Activated CD8-positive, alpha-beta memory T cell treated with anti-CD3 and anti-CD28 coated beads for 24 hours (primary cell): ENCODE results near the gene HPN.

Experiments used
- DNase-seq: peaks from one replicate; pipeline ENCODE4 v3.0.0-alpha.2; 2020

The HPN gene

DNA sequence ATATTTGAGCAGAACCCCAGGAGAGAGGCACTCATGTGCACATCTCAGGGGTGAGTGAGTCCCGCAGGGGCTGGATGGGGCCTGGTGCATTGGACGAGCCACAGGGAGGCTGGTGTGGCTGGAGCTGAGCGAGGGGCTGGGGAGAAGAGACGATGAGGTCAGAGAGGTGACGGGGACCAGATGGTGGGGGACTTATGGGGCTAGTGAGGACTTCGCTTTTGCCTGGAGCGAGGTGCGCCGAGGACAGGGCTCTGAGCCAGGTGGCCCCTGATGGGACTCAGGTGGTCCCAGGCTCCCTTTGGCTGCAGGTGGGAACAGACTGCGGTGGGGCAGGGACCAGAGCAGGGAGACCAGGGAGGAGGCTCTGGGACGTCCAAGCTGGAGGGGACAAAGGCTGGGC lies 67.2 kb downstream of the HPN start:
- DNase-seq: no peak

DNA sequence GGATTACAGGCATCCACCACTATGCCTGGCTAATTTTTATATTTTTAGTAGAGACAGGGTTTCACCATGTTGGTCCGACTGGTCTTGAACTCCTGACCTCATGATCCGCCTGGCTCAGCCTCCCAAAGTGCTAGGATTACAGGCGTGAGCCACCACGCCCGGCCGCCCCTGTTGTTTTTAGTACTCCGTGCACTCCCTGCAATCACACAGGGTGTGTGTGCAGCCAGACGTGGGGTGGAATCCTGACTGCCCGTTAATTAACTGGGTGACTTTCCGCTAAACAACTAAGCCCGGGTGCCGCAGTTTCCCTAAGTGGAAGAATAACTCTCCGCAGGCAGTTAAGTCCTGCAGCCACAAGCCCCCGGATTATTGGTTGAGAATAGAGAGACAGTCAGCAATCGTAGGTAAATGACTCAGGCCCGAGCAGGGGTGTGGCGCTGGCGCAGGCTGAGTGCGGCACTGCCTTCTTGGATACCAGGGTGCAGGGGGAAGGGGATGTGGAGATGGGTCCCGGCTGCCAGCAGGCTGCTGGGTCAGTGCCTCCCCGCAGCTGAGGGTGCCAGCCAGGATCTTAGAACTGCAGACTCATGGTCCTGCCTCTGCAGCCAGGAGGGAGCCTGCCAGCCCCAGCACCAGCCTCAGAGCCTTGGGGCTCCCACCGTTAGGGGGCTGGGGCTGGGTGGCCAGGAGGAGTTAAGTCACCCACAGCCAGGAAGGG lies 68.0 kb downstream of the HPN start:
- DNase-seq: no peak

DNA sequence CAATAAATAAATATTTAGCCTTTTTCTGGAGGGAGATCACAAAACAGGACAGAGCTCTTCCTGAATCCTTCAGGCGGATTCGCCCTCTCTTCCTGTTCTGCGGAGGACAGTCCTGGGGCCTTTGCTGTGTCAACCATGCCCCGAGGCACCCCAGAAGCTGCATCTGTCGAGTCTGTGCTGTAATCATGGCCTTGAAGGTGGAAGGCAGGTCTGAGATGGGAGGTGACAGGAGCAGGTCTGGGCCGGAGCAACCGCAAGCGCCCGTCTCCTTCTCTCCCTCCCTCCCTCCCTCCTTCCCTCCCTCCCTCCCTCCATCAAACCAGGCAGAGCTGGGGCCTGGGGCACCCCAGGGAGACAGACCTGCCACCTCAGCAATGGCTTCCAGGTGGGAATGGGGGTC lies 69.5 kb downstream of the HPN start:
- DNase-seq: no peak

DNA sequence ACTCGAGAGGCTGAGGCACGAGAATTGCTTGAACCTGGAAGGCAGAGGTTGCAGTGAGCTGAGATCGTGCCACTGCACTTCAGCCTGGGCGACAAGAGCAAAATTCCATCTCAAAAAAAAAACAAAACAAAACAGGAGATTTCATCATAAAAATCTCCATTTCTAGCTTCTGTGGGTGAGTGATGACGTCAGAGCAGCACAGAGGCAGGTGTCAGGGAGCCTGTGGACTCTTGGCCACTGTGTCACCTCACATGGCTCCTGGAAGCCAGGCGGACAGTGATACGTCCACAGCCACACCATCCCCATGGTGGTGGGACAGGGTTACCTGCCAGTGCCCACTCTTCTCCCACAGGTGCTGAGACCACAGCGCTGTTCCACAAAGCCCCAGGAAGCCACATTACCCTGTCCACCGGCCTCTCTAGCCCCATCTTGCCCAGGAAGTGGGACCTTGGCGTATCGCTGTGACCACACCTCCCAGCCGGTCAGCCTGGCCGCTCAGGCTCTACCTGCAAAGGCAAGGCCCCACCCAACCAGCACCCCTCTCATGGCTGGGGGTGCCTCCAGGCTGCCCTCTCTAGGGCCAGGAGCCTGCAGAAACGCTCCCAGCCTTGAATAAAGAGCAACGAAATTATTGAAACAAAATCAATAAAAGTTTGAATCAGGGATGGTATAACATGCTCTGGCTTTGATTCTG lies 71.6 kb downstream of the HPN start:
- DNase-seq: no peak

DNA sequence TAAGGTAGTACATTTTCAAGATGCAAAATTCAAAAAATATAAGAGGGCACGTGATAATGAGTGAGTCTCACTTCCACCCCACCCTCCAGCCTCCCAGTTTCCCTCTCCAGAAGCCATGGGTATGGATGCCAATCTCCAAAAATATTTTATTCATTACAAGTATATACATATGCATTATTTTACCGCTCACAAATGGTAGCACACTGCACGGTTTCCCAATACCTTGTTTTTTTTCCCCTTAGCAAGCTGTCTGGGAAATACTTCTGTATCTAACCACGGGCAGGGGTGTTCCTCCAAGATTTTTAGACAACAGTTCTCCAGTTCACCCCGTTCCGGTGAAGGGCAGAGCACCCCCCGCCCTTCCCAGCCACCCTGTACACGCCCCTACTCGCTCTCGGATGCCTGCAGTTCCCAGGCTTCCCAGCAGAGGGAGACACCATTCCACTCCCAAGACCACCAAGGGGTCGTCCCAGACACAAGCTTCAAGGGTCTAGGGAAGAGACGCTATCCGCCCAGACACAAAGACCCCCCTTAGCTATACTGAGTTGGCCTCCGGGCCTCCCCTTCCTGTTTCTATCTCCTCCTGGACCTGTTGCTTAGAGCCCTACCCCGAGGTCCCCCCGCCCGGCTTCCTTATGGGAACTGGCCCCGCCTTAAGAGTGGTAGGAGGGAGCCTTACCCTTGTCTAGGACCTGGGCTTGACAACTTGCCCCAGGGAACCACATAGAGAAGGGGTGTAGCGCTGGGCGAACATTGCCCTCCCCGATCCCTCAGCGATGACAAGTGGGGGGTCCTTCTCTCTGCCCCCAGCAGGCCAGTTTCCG lies 73.0 kb downstream of the HPN start:
- peak; percentile 92 for DNase-seq

DNA sequence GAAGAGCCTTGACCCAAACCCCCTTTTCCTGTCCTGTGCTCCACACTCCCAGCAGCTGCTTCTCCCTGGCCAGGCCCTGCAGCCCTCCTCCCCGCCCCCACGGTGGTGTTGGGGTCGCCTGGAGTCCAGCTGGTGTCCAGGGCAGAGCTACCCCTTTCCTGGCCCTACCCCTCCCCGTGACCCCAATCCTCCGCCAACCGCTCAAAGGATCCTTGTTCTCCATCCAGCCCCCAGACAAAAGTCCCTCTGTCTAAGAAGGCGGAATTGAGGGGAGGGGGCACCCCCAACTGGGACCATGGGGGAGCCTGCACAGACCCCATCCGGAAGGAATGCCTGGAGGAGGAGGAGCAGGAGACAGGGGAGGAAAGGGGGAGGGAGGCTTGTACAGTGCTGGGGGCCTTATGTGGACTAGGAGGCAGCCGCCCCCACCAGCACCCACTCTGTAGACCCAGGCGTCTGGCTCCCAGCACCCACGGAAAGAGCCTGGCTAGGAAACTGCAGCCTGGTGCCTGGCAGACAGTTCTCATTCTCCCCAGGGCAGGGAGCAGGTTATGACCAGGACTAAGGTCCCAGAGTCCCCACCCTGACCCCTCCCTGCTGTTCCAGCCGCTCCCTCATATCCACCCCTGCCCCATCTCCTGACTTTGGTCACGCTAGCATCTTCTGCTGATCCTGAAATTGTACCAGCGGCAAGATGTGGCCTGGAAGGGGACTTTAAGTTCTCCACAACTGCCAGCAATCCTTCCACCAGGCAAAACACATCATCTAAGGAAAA lies 73.8 kb downstream of the HPN start, which contains the start of gene FXYD3:
TSS of gene FXYD3 (plus strand) at position 647 of the 775 bp plus-strand sequence. CDS start 3,554 bp downstream, outside the sequence.
- no peak for DNase-seq
